ENCODE data around the gene DRG2. TPM values are rescaled to one million over a fixed set of nuclear protein-coding genes. Genes with fewer than 3 reads are reported as not detected.

Gene DRG2
- total and polyA plus RNA-seq, 9 donors, result 18.1 to 45.9 (median 35.5) TPM

DNA sequence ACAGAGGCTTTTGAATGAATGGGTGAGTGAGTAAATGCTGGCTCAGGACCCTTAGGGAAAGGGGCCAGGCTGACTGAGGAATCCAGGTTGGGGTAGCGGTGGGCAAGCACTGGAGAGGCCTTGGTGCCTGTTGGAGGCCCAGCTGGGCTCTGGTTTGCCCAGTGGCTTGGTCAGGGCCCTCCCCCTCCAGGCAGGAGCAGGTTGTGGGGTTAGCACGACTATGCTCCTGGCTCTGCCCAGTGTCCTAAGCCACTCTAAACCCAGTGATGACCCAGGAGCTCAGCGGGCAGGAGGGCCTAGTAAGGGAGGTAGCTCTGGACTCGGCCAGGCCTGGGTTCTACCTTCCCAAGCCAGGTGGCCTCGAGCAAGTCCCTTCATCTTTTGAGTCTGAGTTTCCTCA is 28.3 kb downstream of the DRG2 start:
- WGBS, 3 donors, result 82 to 95% (median 90%) methylated on average over 4 to 5 of the region's 5 CpGs
- TF ChIP-seq CTCF (IDR thresholded peaks at IDR 0.05), result no peak
- no peak for TF ChIP-seq EP300 (IDR thresholded peaks at IDR 0.05)
- no peak for TF ChIP-seq POLR2A (IDR thresholded peaks at IDR 0.05)
- intact Hi-C loops (cut with DNase I), result no loop called here
- H3K4me1 ChIP-seq (ENCODE audit: insufficient read depth), result no peaks in the 10 kb centered on the region
- H3K27ac ChIP-seq, result no peak overlapping the region
- H3K36me3 ChIP-seq, result no peaks in the 10 kb centered on the region
- no peaks in the 10 kb centered on the region for H3K27me3 ChIP-seq
- no peak overlapping the region for H3K4me3 ChIP-seq
- DNase-seq, result no peak
- H3K9me3 ChIP-seq, result no peaks in the 10 kb centered on the region

DNA sequence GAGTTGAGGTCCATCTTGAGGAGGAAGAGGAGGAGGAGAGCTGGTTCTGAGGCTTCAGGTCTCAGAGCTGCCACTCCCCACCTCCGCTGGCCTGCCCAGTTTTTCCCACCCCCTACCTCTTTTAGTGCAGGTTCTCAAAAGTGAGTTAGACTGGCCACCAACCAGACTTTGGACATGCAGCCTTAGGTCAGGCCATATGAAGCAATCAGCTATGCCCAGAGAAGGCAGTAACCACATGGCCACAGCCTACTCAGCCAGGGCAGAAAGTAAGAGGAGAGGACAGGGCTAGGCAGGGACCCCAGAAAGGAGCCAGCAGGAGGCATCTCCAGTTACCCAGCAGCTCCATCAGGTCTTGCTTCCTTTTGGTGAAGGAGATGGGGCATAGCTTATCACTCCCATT is 29.8 kb downstream of the DRG2 start:
- no peak overlapping the region for H3K27ac ChIP-seq
- intact Hi-C loops (cut with DNase I), result no loop called here
- H3K9me3 ChIP-seq, result no peaks in the 10 kb centered on the region
- 94 to 100% (median 97%) methylated on average over 1 of the region's 1 CpG for WGBS, 3 donors
- H3K27me3 ChIP-seq, result no peaks in the 10 kb centered on the region
- H3K4me1 ChIP-seq (ENCODE audit: insufficient read depth), result no peaks in the 10 kb centered on the region
- TF ChIP-seq CTCF (IDR thresholded peaks at IDR 0.05), result no peak
- TF ChIP-seq POLR2A (IDR thresholded peaks at IDR 0.05), result no peak
- no peak for TF ChIP-seq EP300 (IDR thresholded peaks at IDR 0.05)
- H3K36me3 ChIP-seq, result no peaks in the 10 kb centered on the region
- no peak overlapping the region for H3K4me3 ChIP-seq
- no peak for DNase-seq

GRCh38 chr17:18117982-18118975 is 30.5 kb downstream of the DRG2 start:
- intact Hi-C loops (cut with DNase I), result no loop called here
- DNase-seq, result no peak
- Histone ChIP-seq H3K4me1 (ENCODE audit: insufficient read depth) (no peaks in the 10 kb centered on the region), H3K27ac (no peak overlapping the region), H3K9me3 (no peaks in the 10 kb centered on the region), H3K27me3 (no peaks in the 10 kb centered on the region), H3K36me3 (no peaks in the 10 kb centered on the region), H3K4me3 (no peak overlapping the region)
- 74 to 77% (median 77%) methylated on average over 33 of the region's 33 CpGs for WGBS, 3 donors
- TF ChIP-seq POLR2A (IDR thresholded peaks at IDR 0.05) (no peak), CTCF (IDR thresholded peaks at IDR 0.05) (no peak), EP300 (IDR thresholded peaks at IDR 0.05) (no peak)

- no peaks in the 10 kb centered on the region for H3K36me3 ChIP-seq
- no peaks in the 10 kb centered on the region for H3K27me3 ChIP-seq
- 97 to 98% (median 98%) methylated on average over 53 to 57 of the region's 57 CpGs for WGBS, 3 donors
- no peak overlapping the region for H3K27ac ChIP-seq
- H3K9me3 ChIP-seq, result no peaks in the 10 kb centered on the region
- H3K4me3 ChIP-seq, result no peak overlapping the region
- no peak for DNase-seq
- intact Hi-C loops (cut with DNase I), result no loop called here
- H3K4me1 ChIP-seq (ENCODE audit: insufficient read depth), result no peaks in the 10 kb centered on the region
- no peak for TF ChIP-seq CTCF (IDR thresholded peaks at IDR 0.05)
- TF ChIP-seq EP300 (IDR thresholded peaks at IDR 0.05), result no peak
- no peak for TF ChIP-seq POLR2A (IDR thresholded peaks at IDR 0.05)
These were observed 31.5 kb downstream of the DRG2 start for GRCh38 chr17:18119166-18119745.
